DND-41 (cell line): ENCODE results near the gene TPX2.

Experiments used
- ATAC-seq: fragments of 200-7000 bp; cut with Tn5 transposase; 3 replicates; pipeline ENCODE4 v1.9.1; 2021; ENCODE audit warnings: low read depth; ENCODE audit not compliant: insufficient read depth
- DNase-seq: peaks from one replicate; pipeline ENCODE4 v3.0.0-alpha.2; 2020
- H2AFZ ChIP-seq: 2 replicates; pipeline ENCODE4 v1.6.0; 2012; ENCODE audit warnings: low read depth, low read length
- H3K27ac ChIP-seq: 2 replicates; pipeline ENCODE4 v1.5.1; 2012; ENCODE audit warnings: low read length, inconsistent platforms
- H3K27me3 ChIP-seq: fragments of 200-600 bp; sonication (generic); 2 replicates; pipeline ENCODE4 v1.6.0; 2012; ENCODE audit warnings: low read length, mild to moderate bottlenecking, inconsistent platforms; ENCODE audit not compliant: insufficient read depth, poor library complexity
- H3K36me3 ChIP-seq: 2 replicates; pipeline ENCODE4 v1.5.1; 2012; ENCODE audit warnings: low read length, inconsistent platforms; ENCODE audit not compliant: insufficient read depth
- H3K4me1 ChIP-seq: 2 replicates; pipeline ENCODE4 v1.5.1; 2012; ENCODE audit warnings: mild to moderate bottlenecking, low read length; ENCODE audit not compliant: insufficient read depth
- H3K4me2 ChIP-seq: 2 replicates; pipeline ENCODE4 v1.6.0; 2012; ENCODE audit warnings: mild to moderate bottlenecking, moderate library complexity, low read length, inconsistent platforms; ENCODE audit not compliant: insufficient read depth
- H3K4me3 ChIP-seq, 2 experiments: fragments of 200-600 bp in 1 of 2; shearing (Covaris generic) in 1 of 2; 2 replicates each; pipeline ENCODE4 v1.5.1; 2012 to 2016; ENCODE audit warnings: inconsistent platforms in 2 of 2, low read length in 2 of 2, mild to moderate bottlenecking in 2 of 2, low read depth in 1 of 2, moderate library complexity in 1 of 2
- H3K79me2 ChIP-seq: 2 replicates; pipeline ENCODE4 v1.6.0; 2012; ENCODE audit warnings: low read length, inconsistent platforms; ENCODE audit not compliant: insufficient read depth
- H3K9ac ChIP-seq: 2 replicates; pipeline ENCODE4 v1.6.0; 2012; ENCODE audit warnings: low read depth, mild to moderate bottlenecking, inconsistent platforms, low read length, moderate library complexity
- H3K9me3 ChIP-seq: 2 replicates; pipeline ENCODE4 v1.5.1; 2012; ENCODE audit warnings: low read length, moderate library complexity, mild to moderate bottlenecking, inconsistent platforms; ENCODE audit not compliant: insufficient read depth, severe bottlenecking
- H4K20me1 ChIP-seq: 2 replicates; pipeline ENCODE4 v1.6.0; 2012; ENCODE audit warnings: low read length; ENCODE audit not compliant: insufficient read depth
- EZH2 ChIP-seq: IDR thresholded peaks from 3 replicates; pipeline ENCODE4 v1.6.1; 2012; ENCODE audit warnings: borderline replicate concordance, low read depth, mild to moderate bottlenecking, moderate library complexity, low read length, inconsistent platforms; ENCODE audit not compliant: severe bottlenecking
- TF ChIP-seq, protein P1 (sequence below): IDR thresholded peaks from 2 replicates; pipeline ENCODE4 v1.5.1; 2012; ENCODE audit warnings: borderline replicate concordance, low read length, moderate library complexity, mild to moderate bottlenecking; ENCODE audit not compliant: poor library complexity, severe bottlenecking; ENCODE audit errors: extremely low read depth

TPX2 gene

DNA sequence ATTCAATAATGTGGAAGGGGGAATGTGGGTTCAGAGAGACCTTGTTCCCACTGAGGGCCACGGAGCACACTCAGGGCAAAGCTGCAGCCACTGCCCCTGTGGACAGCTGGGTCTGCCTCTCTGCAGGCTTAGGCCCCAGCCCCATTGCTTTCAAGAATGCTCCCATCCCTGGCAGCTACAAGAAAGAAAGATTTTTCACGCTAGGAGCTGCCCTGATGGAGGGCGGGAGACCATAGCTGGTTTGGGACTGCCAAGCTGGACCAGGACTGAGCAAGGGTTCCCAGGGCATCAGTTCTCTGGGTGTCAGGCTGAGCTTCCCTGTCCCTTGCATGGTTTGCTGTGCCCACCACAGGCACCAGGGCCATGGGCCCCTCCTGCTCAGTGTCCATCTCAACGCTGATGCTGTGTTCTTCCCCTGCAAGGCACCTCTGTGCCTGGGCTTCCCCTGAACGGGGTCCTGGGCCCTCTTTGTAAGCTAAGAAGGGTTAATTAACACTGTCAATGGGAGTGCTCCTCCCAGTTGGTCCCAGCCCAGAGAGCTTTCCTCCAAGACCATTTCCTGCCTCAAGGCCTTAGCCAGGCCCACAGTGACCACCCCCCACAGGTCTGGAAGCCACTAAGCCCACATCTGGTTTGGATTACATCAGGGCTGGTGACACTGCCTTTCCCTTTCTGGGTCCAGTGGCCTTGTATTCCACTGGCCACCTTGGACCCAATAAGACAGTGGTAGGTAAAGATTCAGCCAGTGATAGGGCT, 97.9 kb downstream of the TPX2 start:
- Histone ChIP-seq H3K27me3 (no peaks in the 10 kb centered on the region), H4K20me1 (peaks cover 9% of the 10 kb centered on the region; the same call in 1 of the 2 replicates), H3K9me3 (no peaks in the 10 kb centered on the region), H3K4me1 (peaks cover 6% of the 10 kb centered on the region; the same call in 1 of the 2 replicates), H3K79me2 (no peaks in the 10 kb centered on the region), H3K36me3 (no peaks in the 10 kb centered on the region), H3K27ac (no peak overlapping the region), H3K4me3 (no peak overlapping the region), H3K9ac (no peak overlapping the region), H2AFZ (no peak overlapping the region), H3K4me2 (no peak overlapping the region)
- no peak for TF ChIP-seq EZH2
- TF ChIP-seq, protein P1, sequence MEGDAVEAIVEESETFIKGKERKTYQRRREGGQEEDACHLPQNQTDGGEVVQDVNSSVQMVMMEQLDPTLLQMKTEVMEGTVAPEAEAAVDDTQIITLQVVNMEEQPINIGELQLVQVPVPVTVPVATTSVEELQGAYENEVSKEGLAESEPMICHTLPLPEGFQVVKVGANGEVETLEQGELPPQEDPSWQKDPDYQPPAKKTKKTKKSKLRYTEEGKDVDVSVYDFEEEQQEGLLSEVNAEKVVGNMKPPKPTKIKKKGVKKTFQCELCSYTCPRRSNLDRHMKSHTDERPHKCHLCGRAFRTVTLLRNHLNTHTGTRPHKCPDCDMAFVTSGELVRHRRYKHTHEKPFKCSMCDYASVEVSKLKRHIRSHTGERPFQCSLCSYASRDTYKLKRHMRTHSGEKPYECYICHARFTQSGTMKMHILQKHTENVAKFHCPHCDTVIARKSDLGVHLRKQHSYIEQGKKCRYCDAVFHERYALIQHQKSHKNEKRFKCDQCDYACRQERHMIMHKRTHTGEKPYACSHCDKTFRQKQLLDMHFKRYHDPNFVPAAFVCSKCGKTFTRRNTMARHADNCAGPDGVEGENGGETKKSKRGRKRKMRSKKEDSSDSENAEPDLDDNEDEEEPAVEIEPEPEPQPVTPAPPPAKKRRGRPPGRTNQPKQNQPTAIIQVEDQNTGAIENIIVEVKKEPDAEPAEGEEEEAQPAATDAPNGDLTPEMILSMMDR: no peak
- DNase-seq (no peak), ATAC-seq (no peak)

GRCh38 chr20:31837896-31838397, 98.9 kb downstream of the TPX2 start:
- no peaks in the 10 kb centered on the region for H3K36me3 ChIP-seq
- no peak overlapping the region for H2AFZ ChIP-seq
- ATAC-seq (no peak), DNase-seq (no peak)
- no peak overlapping the region for H3K4me3 ChIP-seq
- H3K27me3 ChIP-seq: no peaks in the 10 kb centered on the region
- H3K9me3 ChIP-seq: no peaks in the 10 kb centered on the region
- peaks cover 9% of the 10 kb centered on the region; the same call in 1 of the 2 replicates for H4K20me1 ChIP-seq
- H3K4me2 ChIP-seq: no peak overlapping the region
- H3K79me2 ChIP-seq: no peaks in the 10 kb centered on the region
- no peak for TF ChIP-seq EZH2
- TF ChIP-seq, protein P1: no peak
- H3K27ac ChIP-seq: no peak overlapping the region
- no peak overlapping the region for H3K9ac ChIP-seq
- H3K4me1 ChIP-seq: peaks cover 6% of the 10 kb centered on the region; the same call in 1 of the 2 replicates

GRCh38 chr20:31838646-31839292, 99.7 kb downstream of the TPX2 start:
- ATAC-seq (no peak), DNase-seq (no peak)
- no peaks in the 10 kb centered on the region for H3K79me2 ChIP-seq
- no peaks in the 10 kb centered on the region for H3K9me3 ChIP-seq
- peaks cover 9% of the 10 kb centered on the region; the same call in 1 of the 2 replicates for H4K20me1 ChIP-seq
- no peak overlapping the region for H3K27ac ChIP-seq
- no peaks in the 10 kb centered on the region for H3K36me3 ChIP-seq
- no peak overlapping the region for H2AFZ ChIP-seq
- no peak overlapping the region for H3K4me3 ChIP-seq
- H3K4me1 ChIP-seq: peaks cover 6% of the 10 kb centered on the region; the same call in 1 of the 2 replicates
- H3K27me3 ChIP-seq: no peaks in the 10 kb centered on the region
- H3K9ac ChIP-seq: no peak overlapping the region
- no peak for TF ChIP-seq EZH2
- TF ChIP-seq, protein P1: no peak
- no peak overlapping the region for H3K4me2 ChIP-seq
